SK-N-MC (cell line): ENCODE results near the gene UBE2L6.

Experiments used
- EZH2 ChIP-seq: fragments of 200-600 bp; sonication (generic); IDR thresholded peaks from one replicate; pipeline ENCODE4 v1.6.1; 2017; ENCODE audit warnings: antibody characterized with exemption
- POLR2AphosphoS5 ChIP-seq: IDR thresholded peaks from 2 replicates; pipeline ENCODE4 v1.6.1; 2012; ENCODE audit warnings: mild to moderate bottlenecking, low read depth, low read length, borderline replicate concordance

GRCh38 chr11:57597916-57598830, 30.7 kb upstream of the UBE2L6 start:
- TF ChIP-seq EZH2, result no peak
- peak; percentile 56 for TF ChIP-seq POLR2AphosphoS5
